Stimulated activated CD8-positive, alpha-beta memory T cell treated with anti-CD3 and anti-CD28 coated beads, Interleukin-12 subunit alpha, Interleukin-12 subunit beta, amount 100 ng/mL, for 4 hours (primary cell): ENCODE data around the gene MED15.
A peak's percentile ranks its signal among the peaks of the same experiment; 100 is the strongest.

Experiments used
- DNase-seq: peaks from one replicate; pipeline ENCODE4 v3.0.0-alpha.2; 2020; ENCODE audit warnings: low read depth

Gene MED15

DNA sequence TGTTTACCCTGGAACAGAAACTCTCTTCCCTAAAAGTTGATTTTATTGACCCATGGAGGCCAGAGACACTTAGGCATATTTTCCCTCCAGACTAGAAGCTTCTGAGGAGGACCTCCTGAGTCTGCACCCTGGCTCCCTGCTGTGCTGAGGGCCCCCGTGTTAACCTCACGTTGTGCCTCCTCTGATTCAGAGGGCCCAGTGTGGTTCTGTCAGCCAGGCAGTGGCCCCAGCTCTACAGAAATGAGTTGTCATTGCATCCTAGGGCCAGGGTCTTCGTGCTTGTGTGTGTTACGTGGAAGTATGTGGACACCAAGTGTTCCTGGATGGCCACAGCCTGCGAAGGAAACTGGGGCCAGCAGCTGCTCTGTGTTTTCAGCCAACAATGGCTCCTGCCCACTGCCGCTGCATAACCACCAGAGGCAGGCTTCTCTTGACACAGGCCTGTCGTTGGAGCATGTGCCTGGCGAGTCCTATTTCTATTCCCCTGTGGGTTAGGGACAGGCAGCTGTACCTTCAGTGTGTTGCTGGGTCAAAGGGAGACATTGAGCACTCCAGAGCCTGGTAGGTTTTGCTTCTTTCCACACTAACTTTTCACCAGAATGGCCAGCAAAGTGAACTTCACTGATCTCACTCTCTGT, 44.5 kb downstream of the MED15 start:
- DNase-seq, result no peak

GRCh38 chr22:20552443-20553401, 45.3 kb downstream of the MED15 start:
- no peak for DNase-seq

- DNase-seq, result no peak
Measured at GRCh38 chr22:20553947-20554741, 46.7 kb downstream of the MED15 start.

DNA sequence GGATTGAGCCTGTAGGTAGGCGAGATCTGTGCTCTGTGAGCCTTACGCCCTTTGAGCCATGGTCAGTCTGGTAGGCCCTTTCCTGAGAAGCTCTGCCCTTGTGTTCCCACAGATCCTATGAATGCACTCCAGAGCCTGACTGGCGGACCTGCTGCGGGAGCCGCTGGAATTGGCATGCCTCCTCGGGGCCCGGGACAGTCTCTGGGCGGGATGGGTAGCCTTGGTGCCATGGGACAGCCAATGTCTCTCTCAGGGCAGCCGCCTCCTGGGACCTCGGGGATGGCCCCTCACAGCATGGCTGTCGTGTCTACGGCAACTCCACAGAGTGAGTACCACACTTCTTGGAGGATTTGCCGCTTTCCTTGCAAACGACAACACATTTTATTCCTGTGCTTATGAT, 47.4 kb downstream of the MED15 start:
- DNase-seq, result no peak

DNA sequence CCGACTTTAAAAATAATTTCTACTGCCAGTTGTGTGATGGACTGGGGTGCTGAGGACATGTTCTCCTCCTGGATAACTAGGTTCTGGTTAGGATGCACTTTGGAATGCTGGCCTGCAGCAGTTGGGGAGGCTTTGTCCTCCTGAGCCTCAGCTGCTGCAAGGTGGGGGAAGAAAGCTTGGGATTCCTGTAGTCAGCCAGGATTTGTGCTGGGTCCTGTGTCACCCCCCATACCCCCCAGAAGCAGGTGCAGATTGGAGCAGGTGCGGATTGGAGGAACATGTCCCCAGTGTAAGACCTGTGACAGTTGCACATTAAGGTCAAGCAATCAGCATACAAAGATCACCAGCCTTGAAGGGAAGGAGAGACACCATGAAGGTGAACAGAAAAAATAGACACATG, 51.1 kb downstream of the MED15 start:
- no peak for DNase-seq

GRCh38 chr22:20559174-20559760, 51.9 kb downstream of the MED15 start:
- DNase-seq, result no peak

GRCh38 chr22:20560716-20561115, 53.3 kb downstream of the MED15 start:
- no peak for DNase-seq

DNA sequence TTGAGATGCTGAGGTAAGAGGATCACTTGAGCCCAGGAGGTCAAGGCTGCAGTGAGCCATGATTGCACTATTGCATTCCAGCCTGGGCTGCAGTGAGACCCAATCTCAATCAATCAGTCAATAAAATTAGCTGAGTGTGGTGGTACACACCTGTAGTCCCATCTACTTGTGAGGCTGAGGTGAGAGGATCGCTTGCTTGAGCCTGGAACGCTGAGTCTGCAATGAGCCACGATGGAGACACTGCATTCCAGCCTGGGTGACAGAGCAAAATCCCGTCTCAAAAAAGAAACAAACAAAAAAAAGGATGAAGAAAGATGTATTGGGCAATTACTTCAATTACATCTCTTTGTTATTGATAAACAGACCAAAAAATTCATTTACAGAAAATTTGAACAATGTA, 54.5 kb downstream of the MED15 start:
- no peak for DNase-seq

GRCh38 chr22:20562607-20563465, 55.4 kb downstream of the MED15 start:
- no peak for DNase-seq

DNA sequence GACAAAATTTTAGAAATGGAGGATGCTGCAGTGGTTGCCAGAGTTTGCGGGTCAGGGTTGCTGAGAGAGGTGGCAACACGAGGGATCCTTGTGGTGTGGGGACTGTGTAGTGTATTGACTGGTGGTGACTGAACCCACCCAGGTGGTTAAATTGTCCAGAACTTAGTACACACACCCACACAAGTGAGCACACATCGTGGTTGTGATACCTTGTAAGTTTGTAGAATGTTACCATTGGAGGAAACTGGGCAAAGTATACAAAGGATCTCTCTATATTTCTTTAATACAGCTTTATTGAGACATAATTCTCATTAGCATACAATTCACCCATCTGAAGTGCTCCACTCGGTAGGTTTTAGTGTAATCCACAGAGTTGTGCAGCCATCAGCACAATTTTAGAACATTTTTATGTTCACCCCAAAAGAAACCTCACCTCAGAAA, 56.1 kb downstream of the MED15 start:
- no peak for DNase-seq

DNA sequence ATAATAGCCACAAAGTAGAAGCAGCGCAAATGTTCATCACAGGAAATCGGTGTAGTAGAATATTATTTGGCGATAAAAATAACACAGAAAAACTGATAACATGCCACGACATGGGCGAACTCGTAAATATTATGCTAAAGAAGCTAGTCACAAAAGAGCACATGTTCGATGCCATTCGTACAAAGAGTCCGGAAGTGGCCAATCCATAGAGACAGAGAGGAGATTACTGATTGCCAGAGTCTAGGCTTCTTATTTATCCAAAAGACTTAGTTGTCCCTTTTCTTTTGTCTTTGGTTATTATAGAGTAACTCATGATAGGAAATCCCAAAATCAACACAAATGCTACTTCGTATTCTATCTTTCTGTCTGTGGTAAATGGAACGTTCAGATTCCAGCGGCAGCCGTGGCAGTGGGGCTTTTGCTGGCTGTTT, 56.5 kb downstream of the MED15 start:
- DNase-seq, result no peak

DNA sequence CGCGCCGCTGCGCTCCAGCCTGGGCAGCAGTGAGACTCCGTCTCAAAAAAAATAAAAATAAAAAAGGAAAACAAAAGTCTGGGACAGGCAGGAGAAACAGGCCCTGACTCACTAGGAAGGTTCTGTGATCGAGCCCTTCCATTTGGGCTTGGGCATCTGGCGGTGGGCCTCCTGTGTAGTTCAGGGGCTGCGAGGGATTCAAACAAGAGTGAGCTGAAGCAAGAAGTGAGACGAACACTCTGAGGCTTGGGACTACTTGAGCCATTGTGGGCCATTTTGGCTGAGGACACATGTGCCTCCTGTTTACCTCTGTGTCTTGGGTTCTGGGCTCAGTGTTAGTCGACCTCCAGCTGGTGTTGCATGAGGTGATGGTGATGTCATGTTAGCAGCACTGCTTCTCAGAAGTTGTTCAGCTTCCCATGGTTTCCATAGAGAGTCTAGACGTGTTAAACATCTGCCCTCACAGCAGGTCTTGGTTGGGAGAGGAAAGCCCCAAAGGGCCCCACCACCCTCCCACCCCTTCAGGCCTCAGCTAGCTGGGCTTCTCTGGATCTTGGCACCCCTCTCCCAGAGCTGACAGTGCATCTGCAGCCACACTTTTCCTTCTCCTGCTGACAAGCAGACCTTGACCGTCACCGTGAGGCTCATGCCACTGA, 57.8 kb downstream of the MED15 start:
- no peak for DNase-seq

DNA sequence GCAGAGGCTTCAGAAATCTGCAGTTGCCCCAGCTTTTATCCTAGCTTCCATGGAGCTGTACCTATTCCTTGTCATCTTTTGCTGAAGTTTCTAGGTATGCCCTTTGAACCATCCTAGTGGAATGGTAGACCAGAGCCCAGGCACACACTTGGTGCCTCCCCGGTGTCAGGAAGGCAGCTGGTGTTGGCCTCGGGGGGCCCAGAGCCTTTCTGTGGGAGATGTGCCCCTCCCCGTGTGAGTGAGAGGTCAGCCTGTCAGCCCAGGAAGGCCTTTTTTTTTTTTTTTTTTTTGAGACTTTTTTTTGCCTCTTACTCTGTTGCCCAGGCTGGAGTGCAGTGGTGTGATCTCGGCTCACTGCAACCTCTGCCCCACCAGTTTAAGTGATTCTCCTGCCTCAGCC, 58.4 kb downstream of the MED15 start:
- DNase-seq, result no peak

DNA sequence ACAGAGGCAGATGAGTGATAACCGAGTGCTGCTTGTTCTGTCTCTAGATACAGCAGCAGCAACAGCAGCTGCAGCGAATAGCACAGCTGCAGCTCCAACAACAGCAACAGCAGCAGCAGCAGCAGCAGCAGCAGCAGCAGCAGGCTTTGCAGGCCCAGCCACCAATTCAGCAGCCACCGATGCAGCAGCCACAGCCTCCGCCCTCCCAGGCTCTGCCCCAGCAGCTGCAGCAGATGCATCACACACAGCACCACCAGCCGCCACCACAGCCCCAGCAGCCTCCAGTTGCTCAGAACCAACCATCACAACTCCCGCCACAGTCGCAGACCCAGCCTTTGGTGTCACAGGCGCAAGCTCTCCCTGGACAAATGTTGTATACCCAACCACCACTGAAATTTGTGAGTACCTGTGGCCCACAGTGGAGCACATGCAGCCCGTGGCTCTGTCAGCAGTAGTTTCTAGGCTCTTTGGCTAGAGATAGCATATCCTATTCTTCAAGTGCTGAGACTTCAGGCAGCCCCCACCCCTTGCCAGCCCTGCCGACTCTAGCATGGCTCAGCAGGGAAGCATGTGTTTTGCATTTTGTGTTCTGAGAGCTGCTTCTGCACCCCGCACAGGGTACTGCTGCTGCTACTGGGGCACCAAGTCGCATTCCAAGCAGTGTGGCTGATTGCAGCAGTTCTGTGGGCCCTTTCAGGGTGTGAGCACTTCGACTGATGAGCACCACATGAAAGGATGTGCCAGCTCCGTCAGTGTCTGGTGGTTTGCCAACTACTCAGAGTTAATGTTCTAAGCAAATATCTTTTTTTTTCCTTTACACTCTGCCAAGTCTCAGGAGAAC, 59.2 kb downstream of the MED15 start:
- peak; percentile 37 for DNase-seq

DNA sequence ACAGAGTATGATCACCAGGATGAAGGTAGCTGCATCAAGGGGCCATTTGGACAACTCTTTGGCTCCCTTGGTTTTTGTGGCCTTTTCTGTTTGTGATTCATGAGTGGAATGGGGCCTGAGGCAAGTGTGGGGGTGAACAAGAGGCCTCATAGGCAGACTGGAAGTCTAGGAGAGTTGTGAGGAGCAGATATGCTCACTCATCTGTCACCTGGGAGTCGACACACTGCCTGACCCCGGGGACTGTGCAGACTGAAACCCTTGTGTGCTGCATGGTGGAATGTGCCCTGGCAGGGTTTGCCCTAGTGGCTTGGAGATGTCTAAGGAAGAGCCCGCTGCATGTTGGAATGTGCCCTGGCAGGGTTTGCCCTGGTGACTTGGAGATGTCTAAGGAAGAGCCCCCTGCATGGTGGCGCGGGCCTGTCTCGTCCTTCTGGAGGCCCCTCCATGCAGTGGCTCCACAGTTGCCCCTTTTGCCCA, 60.0 kb downstream of the MED15 start:
- no peak for DNase-seq

DNA sequence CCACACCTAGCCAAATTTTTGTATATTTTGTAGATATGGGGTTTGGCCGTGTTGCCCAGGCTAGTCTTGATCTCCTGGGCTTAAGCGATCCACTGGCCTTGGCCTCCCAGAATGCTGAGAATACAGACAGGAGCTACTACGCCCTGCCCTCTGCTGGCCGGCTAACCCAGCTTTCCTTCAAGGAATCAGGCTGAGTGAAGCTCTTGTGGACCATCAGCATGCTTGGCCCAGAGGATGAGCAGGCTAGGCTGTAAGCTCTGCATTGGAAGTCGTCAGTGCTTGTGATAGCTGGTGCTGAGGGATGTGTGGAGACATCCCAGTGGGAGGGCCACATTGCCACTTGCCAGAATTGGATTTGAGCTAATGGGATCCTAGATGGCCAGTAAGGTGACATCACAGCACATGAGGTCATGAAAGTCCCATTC, 60.6 kb downstream of the MED15 start:
- DNase-seq, result no peak

DNA sequence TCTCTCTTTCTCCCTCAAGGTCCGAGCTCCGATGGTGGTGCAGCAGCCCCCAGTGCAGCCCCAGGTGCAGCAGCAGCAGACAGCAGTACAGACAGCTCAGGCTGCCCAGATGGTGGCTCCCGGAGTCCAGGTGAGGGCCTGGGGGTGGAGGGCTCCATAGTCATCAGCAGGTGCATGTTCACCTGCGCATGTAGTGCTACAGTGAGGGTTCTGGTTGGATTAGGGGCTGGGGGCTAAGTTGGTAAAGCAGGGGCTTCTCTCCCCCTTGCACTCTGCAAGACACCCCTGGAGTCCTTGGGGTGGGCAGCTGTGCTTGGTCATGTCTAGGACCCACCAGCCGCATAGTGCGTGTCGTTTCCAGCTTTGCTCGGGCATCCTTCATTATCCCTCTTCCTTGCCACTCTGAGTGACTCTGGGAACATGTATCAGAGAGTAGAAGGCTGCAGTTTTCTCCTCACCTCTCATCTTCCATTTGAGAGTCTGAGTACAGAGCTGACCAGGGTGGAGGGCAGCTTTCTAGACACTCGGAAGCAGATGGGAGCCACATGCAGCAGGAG, 61.2 kb downstream of the MED15 start:
- DNase-seq, result no peak

- peak; percentile 58 for DNase-seq
Measured at GRCh38 chr22:20569059-20570058, 61.9 kb downstream of the MED15 start.
